ENCODE data around the gene SPOP.

SPOP gene

GRCh38 chr17:49582789-49583188, 95.1 kb downstream of the SPOP start:
- no peak for DNase-seq

DNA sequence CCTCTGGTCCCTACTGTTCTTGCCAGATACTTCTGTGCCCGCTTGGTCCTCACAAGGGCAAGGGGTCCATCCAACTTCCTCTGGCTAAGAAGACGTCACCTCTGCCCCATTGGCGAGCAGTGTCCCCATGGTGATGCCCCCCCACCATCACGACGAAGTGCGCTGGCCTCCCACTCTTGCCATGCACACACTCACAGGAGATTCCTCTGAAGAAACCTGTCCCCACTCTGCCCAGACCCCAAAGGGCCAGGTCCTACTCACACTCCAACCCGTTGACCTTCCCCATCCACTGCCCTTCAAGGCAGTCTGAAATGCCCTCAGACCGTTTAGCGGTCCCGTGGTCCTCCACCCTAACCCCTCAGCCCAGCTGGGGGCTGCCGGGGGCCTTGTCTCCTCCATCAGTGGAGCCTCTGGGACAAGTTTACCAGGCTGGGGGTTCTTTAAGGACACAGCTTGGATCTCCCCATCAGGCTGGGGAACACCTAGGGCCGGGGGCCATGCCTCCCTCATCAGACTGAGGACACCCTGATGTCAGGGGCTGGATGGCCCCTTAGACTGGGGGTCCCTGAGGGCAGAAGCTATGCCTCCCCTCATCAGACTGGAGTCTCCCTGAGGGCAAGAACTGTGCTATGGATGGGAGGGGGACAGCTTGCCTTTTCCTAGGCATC, 95.7 kb downstream of the SPOP start:
- DNase-seq = no peak

DNA sequence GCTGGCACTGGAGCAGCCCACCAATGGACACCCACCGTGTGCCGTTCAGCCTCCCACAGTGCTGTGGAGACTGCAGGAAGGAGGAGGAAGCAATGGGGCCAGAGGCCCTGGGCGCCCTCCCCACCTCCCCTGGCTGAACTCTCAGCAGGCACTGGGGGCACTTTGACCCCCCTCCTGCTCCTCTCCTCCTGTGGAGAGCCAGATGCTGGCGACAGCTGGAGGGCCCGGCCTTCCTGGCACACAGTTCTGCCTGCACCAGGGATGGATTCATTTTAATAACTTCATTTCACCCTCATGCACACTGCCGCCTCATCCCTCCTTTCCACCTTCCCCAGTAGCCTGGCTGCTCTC, 96.3 kb downstream of the SPOP start:
- DNase-seq = no peak

- no peak for DNase-seq
Observed at GRCh38 chr17:49580981-49581647, 96.8 kb downstream of the SPOP start.

DNA sequence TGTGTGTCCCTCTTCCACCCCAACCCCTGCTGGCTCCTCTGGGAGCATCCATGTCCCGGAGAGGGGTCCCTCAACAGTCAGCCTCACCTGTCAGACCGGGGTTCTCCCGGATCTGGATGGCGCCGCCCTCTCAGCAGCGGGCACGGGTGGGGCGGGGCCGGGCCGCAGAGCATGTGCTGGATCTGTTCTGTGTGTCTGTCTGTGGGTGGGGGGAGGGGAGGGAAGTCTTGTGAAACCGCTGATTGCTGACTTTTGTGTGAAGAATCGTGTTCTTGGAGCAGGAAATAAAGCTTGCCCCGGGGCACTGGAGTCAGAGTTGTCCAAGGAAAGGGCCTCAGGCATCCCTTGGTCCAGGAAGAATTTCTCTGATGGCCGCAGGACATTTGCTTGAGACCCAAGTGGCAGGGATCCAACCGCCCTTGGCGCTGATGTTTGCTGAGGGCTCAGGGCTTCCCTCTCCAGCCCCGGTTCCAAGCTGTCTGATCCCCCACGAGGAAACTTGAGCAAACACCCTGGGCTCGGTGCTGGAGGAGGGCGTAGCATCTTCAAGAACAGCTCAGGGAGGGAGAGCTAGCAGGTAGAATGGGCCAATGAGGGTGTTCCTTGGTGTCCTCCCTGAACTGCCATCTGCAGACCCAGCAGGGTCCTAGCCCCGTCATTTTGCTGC, 97.7 kb downstream of the SPOP start:
- no peak for DNase-seq

DNA sequence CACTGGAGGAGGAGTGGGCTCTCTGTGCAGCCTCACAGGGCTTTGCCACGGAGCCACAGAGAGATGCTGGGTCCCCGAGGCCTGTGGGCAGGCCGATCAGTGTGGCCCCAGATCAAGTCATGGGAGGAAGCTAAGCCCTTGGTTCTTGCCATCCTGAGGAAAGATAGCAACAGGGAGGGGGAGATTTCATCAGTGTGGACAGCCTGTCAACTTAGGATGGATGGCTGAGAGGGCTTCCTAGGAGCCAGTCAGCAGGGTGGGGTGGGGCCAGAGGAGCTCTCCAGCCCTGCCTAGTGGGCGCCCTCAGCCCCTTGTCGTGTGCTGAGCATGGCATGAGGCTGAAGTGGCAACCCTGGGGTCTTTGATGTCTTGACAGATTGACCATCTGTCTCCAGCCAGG, 98.4 kb downstream of the SPOP start:
- no peak for DNase-seq

GRCh38 chr17:49578952-49579500, 98.9 kb downstream of the SPOP start:
- no peak for DNase-seq

- DNase-seq = no peak
Observed at GRCh38 chr17:49578414-49578813, 99.5 kb downstream of the SPOP start.

DNA sequence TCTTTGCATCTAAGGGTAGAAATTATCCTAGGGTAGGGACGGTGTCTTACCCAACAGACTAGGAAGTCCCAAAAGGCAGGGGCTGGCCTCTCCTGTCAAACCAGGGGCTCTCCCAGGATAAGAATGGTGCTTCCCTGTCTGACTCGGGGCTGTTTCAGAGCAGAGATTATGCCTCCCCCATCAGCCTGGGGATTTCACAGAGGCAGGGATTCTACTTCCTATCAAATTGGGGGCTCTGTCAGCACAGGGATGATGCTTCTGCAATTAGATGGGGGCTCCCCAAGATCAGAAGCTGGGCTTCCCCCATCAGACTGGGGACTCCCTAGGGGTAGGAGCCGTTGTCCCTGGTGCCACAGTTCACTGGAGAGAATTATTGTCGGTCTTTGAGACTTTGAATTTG, 99.9 kb downstream of the SPOP start:
- no peak for DNase-seq

DNA sequence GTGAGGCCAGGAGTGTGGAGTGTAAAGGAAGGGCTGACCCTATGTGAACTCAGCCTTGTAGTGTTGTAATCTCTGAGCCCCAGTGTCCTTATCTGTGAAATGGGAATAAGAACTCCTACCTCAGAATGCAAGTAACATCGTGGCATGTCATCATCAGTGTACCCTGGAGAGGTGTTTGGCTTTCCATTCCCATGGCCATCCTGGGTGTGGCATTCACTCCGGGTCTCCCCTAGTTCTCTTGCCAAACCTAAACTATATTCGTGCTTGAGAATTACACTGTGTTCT, 100.3 kb downstream of the SPOP start:
- DNase-seq = no peak

- no peak for DNase-seq
Observed at GRCh38 chr17:49576917-49577649, 100.8 kb downstream of the SPOP start.

DNA sequence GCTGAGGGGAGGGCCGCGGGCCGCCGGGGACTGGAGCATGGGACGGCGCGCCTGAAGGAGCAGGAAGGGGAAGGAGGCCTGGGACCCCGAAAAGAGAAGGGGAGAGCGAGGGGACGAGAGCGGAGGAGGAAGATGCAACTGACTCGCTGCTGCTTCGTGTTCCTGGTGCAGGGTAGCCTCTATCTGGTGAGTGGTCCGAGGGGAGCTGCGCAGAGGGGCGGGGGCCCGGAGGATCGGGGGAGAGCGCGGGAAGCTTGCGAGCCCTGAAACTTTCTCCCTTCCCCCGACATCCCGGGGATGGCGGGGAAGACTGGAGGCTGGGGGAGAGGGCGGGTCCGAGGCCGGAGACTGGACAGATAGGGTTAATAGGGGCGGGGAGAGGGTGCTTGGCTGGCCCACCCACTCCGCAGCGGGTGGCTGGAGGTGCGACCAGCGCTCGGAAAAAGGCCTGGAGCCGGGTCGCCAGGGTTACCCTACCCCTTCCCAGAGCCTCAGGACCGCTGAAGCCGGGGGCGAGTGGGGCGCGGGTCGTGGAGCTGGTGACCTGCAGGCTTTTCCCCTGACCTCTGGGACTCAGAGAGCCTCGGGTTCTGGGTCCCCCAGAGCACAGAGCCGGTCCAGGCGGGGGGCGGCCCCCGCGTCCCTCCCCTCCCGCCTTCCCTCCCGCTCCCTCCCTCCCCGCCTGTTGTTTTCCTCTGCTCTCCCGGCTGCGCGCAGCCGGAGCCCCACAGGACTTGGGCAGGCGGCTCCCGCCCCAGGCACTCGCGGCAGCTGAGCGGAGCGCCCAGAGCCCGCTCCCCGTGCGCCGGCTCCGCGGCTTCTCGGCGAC, 101.6 kb downstream of the SPOP start:
- no peak for DNase-seq

DNA sequence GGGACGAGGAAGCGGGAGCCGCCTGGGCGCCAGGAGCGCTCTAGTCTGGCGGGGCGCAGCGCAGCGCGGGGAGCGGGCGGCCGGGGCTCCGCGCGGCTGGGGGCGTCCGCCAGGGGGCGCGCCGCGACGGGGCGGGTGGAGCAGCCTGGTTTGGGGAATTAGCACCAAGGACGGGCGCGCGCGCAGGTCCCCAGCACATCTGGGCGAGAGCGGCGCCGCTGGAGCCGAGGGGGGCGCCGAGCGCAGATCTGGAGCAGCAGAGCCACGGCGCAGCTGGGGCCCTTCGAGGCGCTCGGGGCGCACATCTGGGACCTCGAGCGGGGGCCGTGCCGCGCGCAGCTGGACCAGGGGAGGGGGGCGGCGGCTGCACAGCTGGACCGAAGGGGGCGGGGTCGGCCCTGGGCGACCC, 102.2 kb downstream of the SPOP start, which contains the start of gene NXPH3:
Gene NXPH3 (plus strand): TSS at position 193 of the 409 bp plus-strand sequence. CDS start 349 bp downstream, outside the sequence.
- no peak for DNase-seq

GRCh38 chr17:49574945-49575678, 102.8 kb downstream of the SPOP start:
- no peak for DNase-seq

GRCh38 chr17:49574323-49574781, 103.5 kb downstream of the SPOP start:
- DNase-seq = no peak

DNA sequence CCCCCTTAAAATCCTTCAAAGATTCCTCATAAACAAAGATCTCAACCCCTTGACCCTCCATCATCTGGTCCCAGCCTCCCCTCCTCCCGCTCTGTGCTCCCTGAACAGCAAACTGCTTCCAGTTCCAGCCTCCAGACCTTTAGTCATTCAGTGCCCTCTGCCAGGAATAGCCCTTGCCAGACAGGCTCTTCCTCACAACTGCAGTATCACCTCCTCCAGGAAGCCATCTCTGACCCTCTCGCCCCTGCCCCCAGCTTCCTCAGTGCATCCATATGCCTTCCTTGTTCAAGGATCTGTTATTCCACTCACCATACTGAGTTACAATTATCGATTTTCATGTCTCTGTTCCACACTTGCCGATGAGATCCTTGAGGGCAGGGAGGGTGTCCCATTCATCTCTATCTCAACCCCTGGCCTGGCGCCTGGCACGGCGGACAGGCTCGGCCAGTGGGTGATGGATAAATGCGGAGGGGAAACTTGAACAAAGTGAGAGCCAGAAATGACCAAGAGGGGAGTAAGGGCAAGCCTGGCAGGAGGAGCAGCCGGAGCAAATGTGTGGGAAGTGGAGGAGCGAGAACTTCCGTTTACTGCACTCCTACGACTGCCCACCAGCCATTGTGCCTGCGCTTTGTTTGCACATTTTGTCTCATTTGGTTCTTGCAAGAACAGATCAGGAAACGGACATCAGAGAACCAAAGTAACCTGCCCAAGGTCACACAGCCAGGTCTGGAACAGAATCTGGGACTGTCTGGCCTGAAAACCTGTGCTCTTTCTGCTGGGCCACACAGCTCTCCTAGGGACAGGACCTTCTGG, 104.2 kb downstream of the SPOP start:
- no peak for DNase-seq

GRCh38 chr17:49572806-49573420, 105.0 kb downstream of the SPOP start:
- DNase-seq = no peak

- no peak for DNase-seq
Observed at GRCh38 chr17:49572226-49572625, 105.7 kb downstream of the SPOP start.

DNA sequence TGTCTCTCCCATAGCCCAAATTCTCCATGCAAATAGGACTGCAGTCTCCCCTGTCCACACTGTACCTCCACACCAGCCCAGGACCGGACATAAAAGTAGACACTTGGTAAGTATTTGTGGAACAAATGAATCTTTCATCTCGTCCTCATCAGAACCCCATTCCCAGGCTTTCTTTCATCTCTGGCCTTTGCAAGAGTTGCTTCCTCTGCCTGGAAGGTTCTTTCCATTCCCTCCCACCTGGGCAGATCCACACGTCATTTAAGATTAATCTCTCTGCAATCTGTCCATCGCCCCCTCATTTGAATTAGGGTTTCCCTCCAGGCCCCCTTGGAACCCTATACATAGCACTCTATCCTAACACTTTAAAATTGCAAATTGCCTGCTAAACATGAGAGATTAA, 106.1 kb downstream of the SPOP start:
- no peak for DNase-seq

GRCh38 chr17:49571283-49571682, 106.6 kb downstream of the SPOP start:
- DNase-seq = no peak

Measured in activated gamma-delta T cell (primary cell).